Endothelial cell of umbilical vein (primary cell): ENCODE data around the gene GPR68. TPM values are rescaled to one million over a fixed set of nuclear protein-coding genes. Genes with fewer than 3 reads are reported as not detected.

Experiments used
- BruUV-seq: library from RNA; stranded (reverse); fragments of 400-500 nt; replicated peaks from 2 replicates; lab custom pipeline; 2021; lab: Mats Ljungman, UMichigan
- CTCF ChIA-PET: fragments of 300-600, 350-600 bp; sonication (Branson Sonifier 250); formaldehyde crosslinking; loops from one replicate; lab custom pipeline; 2021; ENCODE audit warnings: antibody characterized with exemption, inconsistent platforms; lab: Charles Lee
- POLR2A ChIA-PET: fragments of 300-600, 350-600 bp; sonication (Branson Sonifier 250); formaldehyde crosslinking; loops from one replicate; lab custom pipeline; 2021; ENCODE audit warnings: antibody characterized with exemption, inconsistent platforms; lab: Charles Lee
- DNase-seq: peaks from one replicate; pipeline ENCODE4 v3.0.0-alpha.2; 2011; ENCODE audit warnings: low read depth, low spot score
- FAIRE-seq: peaks from 2 replicates; lab custom pipeline; 2011; peaks lifted over from hg19 to GRCh38; lab: Jason Lieb, UNC
- H2AFZ ChIP-seq: 2 replicates; pipeline ENCODE4 v1.6.0; 2012; ENCODE audit warnings: low read depth, low read length, control low read depth, inconsistent platforms
- H3K27ac ChIP-seq: 2 replicates; pipeline ENCODE4 v1.5.1; 2011; ENCODE audit warnings: low read depth, mild to moderate bottlenecking, control low read depth, low read length, moderate library complexity; ENCODE audit not compliant: insufficient read depth
- H3K27me3 ChIP-seq, 2 experiments: 2 replicates each; pipeline versions ENCODE4 v1.6.0 to v1.6.1; 2011; ENCODE audit warnings: low read length in 2 of 2, mixed read lengths in 1 of 2; ENCODE audit not compliant: control insufficient read depth in 2 of 2, insufficient read depth in 2 of 2
- H3K36me3 ChIP-seq, 2 experiments: 2 replicates in 1 of 2; 3 replicates in 1 of 2; pipeline ENCODE4 v1.5.1; 2011; ENCODE audit warnings: low read length in 2 of 2, mild to moderate bottlenecking in 1 of 2, moderate library complexity in 1 of 2; ENCODE audit not compliant: control insufficient read depth in 2 of 2, insufficient read depth in 2 of 2; ENCODE audit errors: extremely low read depth in 1 of 2
- H3K4me1 ChIP-seq: 3 replicates; pipeline ENCODE4 v1.5.1; 2011; ENCODE audit warnings: mild to moderate bottlenecking, low read length; ENCODE audit not compliant: control insufficient read depth, insufficient read depth; ENCODE audit errors: extremely low read depth
- H3K4me2 ChIP-seq: 2 replicates; pipeline ENCODE4 v1.6.1; 2011; ENCODE audit warnings: low read length, control low read depth, mixed read lengths; ENCODE audit not compliant: insufficient read depth
- H3K4me3 ChIP-seq, 3 experiments: fragments of 200-600 bp in 1 of 3; sonication (generic), shearing (Covaris generic) in 1 of 3; replicated peaks in 1 of 3; 2 replicates each; pipeline ENCODE4 v1.5.1; 2011 to 2016; ENCODE audit warnings: control low read depth in 3 of 3, low read length in 3 of 3, mild to moderate bottlenecking in 2 of 3, inconsistent platforms in 1 of 3, low read depth in 1 of 3, moderate library complexity in 1 of 3; ENCODE audit not compliant: insufficient read depth in 1 of 3
- H3K79me2 ChIP-seq: 2 replicates; pipeline ENCODE4 v1.6.0; 2012; ENCODE audit warnings: low read length, inconsistent platforms; ENCODE audit not compliant: control insufficient read depth, insufficient read depth
- H3K9ac ChIP-seq: replicated peaks from 2 replicates; pipeline ENCODE3; 2011; ENCODE audit warnings: low read length, control low read depth; ENCODE audit not compliant: insufficient read depth; ENCODE audit errors: extremely low read depth
- H3K9me1 ChIP-seq: replicated peaks from 3 replicates; pipeline ENCODE4 v1.6.0; 2011; ENCODE audit warnings: mild to moderate bottlenecking, low read length; ENCODE audit not compliant: control insufficient read depth, insufficient read depth; ENCODE audit errors: extremely low read depth
- H3K9me3 ChIP-seq: replicated peaks from 2 replicates; pipeline ENCODE4 v1.5.1; 2012; ENCODE audit warnings: low read length, inconsistent platforms; ENCODE audit not compliant: control insufficient read depth, insufficient read depth
- H4K20me1 ChIP-seq: replicated peaks from 2 replicates; pipeline ENCODE3; 2011; ENCODE audit warnings: mild to moderate bottlenecking, low read length; ENCODE audit not compliant: control insufficient read depth, insufficient read depth; ENCODE audit errors: extremely low read depth
- EZH2 ChIP-seq: IDR thresholded peaks from 2 replicates; pipeline ENCODE4 v1.6.1; 2012; ENCODE audit warnings: borderline replicate concordance, low read depth, mild to moderate bottlenecking, moderate library complexity, low read length, inconsistent platforms; ENCODE audit not compliant: severe bottlenecking
- FOS ChIP-seq: IDR thresholded peaks from 2 replicates; pipeline ENCODE4 v1.6.1; 2011; ENCODE audit warnings: mild to moderate bottlenecking, low read length, moderate library complexity, borderline replicate concordance; ENCODE audit not compliant: insufficient read depth
- JUN ChIP-seq: IDR thresholded peaks from 2 replicates; pipeline ENCODE4 v1.6.1; 2011; ENCODE audit warnings: borderline replicate concordance, low read depth; ENCODE audit not compliant: insufficient read length, insufficient read depth
- POLR2A ChIP-seq: IDR thresholded peaks from 2 replicates; pipeline ENCODE4 v1.6.1; 2012; ENCODE audit warnings: low read depth, mild to moderate bottlenecking, control low read depth, low read length
- POLR2AphosphoS5 ChIP-seq: IDR thresholded peaks from 2 replicates; pipeline ENCODE4 v1.6.1; 2012; ENCODE audit warnings: low read depth, mild to moderate bottlenecking, control low read depth, low read length, moderate library complexity; ENCODE audit not compliant: insufficient read depth
- dilution Hi-C: fragments of 300-500 bp; cut with MboI; formaldehyde crosslinking; loops from one replicate; pipeline ENCODE4 v1.15.0; 2019; ENCODE audit warnings: low sequenced_read_pairs; ENCODE audit not compliant: extremely low pct_ligation_motif_present
- intact Hi-C: fragments of 100-400 bp; cut with micrococcal nuclease; formaldehyde crosslinking; loops from one replicate; pipeline ENCODE4 v1.10.0; 2022
- polyA plus RNA-seq, 4 experiments: library from polyadenylated mRNA; depleted of rRNA in 3 of 4; stranded (reverse) in 3 of 4; unstranded in 1 of 4; fragments of >200 nt; gene quantifications; 2 replicates each; pipeline versions ENCODE4 v1.2.1 to v1.2.3, GENCODE V29; 2011 to 2012; ENCODE audit warnings: missing spikeins in 1 of 4
- total RNA-seq: library from RNA; stranded (reverse); gene quantifications from 2 replicates; pipeline ENCODE4 v1.2.3, GENCODE V29; 2021
- TF ChIP-seq, protein P1 (sequence below), 2 donors: IDR thresholded peaks; 1 replicate in 1 of 2; 2 replicates in 1 of 2; pipeline ENCODE4 v1.5.1; 2011; ENCODE audit warnings: low read length in 2 of 2, mild to moderate bottlenecking in 2 of 2, moderate library complexity in 2 of 2, control low read depth in 1 of 2, inconsistent platforms in 1 of 2, low read depth in 1 of 2; ENCODE audit not compliant: insufficient read depth in 1 of 2; ENCODE audit errors: extremely low read depth in 1 of 2

GPR68 gene
- total and polyA plus RNA-seq, 2 donors (not counting 3 experiments of a cell fraction or from before 2014, with no cell fraction given) = 0.24 to 0.36 TPM

DNA sequence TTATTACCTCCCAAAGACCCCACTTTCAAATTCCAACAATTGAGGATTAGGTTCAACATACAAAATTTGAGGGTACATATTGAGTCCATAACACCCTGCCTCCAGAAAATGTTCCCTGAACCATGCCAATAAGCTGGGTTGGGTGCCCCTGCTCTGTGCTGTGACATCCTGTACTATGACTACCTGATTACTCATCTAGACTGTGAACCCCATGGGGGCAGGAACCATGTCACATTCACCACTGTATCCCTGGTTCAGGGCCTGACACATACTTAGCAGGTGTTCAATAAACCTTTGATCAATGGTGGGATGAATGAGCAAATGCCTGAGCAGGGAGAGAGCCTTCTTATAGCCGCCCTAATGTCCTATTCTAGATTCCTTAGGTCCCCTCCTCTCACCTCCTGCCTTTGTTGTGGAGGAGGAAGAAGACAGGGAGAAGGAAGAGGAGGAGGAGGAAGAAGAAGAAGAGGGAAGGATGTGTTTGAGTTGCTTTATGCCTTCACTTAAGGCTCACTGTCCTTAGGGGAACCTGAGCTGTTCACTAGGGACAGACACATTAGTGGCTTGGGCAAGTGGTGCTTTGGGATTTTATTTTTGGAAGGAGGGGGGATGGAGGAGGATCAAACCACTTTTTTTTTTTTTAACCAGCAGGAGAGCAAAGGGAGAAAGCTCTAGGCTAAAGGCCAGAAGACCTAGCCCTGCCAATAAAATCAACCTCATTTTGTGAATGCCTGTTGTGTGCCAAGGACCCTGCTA lies 21.3 kb downstream of the GPR68 start:
- Histone ChIP-seq H3K27me3 (no peaks in the 10 kb centered on the region), H3K79me2 (no peaks in the 10 kb centered on the region), H3K36me3 (no peaks in the 10 kb centered on the region), H3K9me1 (no peaks in the 10 kb centered on the region), H4K20me1 (no peaks in the 10 kb centered on the region), H3K4me3 (no peak overlapping the region), H3K4me1 (peaks cover 29% of the 10 kb centered on the region), H3K9me3 (no peaks in the 10 kb centered on the region), H3K9ac (no peak overlapping the region), H2AFZ (no peak overlapping the region), H3K4me2 (no peak overlapping the region), H3K27ac (no peak overlapping the region)
- intact Hi-C loops = no loop called here
- POLR2A ChIA-PET = no interaction called here
- TF ChIP-seq POLR2AphosphoS5 = no peak
- TF ChIP-seq POLR2A = no peak
- TF ChIP-seq, protein P1, sequence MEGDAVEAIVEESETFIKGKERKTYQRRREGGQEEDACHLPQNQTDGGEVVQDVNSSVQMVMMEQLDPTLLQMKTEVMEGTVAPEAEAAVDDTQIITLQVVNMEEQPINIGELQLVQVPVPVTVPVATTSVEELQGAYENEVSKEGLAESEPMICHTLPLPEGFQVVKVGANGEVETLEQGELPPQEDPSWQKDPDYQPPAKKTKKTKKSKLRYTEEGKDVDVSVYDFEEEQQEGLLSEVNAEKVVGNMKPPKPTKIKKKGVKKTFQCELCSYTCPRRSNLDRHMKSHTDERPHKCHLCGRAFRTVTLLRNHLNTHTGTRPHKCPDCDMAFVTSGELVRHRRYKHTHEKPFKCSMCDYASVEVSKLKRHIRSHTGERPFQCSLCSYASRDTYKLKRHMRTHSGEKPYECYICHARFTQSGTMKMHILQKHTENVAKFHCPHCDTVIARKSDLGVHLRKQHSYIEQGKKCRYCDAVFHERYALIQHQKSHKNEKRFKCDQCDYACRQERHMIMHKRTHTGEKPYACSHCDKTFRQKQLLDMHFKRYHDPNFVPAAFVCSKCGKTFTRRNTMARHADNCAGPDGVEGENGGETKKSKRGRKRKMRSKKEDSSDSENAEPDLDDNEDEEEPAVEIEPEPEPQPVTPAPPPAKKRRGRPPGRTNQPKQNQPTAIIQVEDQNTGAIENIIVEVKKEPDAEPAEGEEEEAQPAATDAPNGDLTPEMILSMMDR (IDR thresholded peaks at IDR 0.05; ENCODE audit: extremely low read depth in 1 of 2, insufficient read depth in 1 of 2, low read depth in 1 of 2, low read length in 2 of 2) = no peak
- TF ChIP-seq JUN = no peak
- no peak for TF ChIP-seq EZH2
- TF ChIP-seq FOS = peak; percentile 21
- FAIRE-seq (peak; percentile 69), DNase-seq (no peak)
- dilution Hi-C loops = no loop called here
- no TSS peak for BruUV-seq
- CTCF ChIA-PET = interaction anchor here (1.1 kb wide), 1 partner anchor 45 kb away, joined by 3 read pairs; no protein-coding TSS in a partner anchor
